Medulla oblongata (tissue), 1 donor: ENCODE data around the gene CSMD2.
"Not testable (repeated sequence)": the region's sequence is repeated elsewhere in the genome, so short reads cannot be mapped to it uniquely, and the experiment has no call there.

Experiments
- DNase-seq: peaks from one replicate; pipeline ENCODE4 v3.0.0-alpha.2; 2015; ENCODE audit errors: extremely low spot score

CSMD2 gene

GRCh38 chr1:34053660-34054059 lies 111.4 kb downstream of the CSMD2 start:
- peak; percentile 36 for DNase-seq

GRCh38 chr1:34052565-34052964 lies 112.5 kb downstream of the CSMD2 start:
- DNase-seq = peak; percentile 37

DNA sequence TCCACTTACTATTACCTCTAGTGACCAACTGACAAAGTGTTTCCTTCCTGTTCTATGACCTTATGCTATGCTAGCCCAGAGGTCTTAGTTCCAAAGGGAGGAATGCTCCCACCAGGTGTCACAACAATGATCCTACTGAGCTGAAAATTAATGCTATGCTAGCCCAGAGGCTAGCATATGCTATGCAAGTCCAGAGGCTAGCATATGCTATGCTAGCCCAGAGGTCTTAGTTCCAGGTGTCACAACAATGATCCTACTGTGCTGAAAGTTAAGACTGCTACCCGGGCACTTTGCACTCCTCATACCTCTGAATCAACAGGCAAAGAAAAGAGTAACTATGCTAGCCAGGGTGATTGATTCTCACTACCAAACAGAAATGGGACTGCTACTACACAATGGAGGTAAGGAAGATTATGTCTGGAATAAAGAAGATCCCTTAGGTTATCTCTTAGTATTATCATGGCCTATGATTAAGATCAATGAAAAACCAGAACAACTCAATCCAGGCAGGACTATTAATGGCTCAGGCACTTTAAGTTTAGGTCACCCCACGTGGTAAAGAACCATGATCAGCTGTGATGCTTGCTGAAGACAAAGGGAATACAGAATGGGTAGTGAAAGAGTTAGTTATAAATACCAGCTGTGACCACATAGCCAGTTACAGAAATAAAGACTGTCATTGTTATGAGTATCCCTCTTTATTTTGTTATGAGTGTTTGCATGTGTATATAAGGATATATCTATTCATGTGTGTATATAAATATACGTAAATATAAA lies 114.1 kb downstream of the CSMD2 start:
- DNase-seq = peak; percentile 89

- DNase-seq = no peak
These were observed 115.0 kb downstream of the CSMD2 start for GRCh38 chr1:34049994-34050393.

DNA sequence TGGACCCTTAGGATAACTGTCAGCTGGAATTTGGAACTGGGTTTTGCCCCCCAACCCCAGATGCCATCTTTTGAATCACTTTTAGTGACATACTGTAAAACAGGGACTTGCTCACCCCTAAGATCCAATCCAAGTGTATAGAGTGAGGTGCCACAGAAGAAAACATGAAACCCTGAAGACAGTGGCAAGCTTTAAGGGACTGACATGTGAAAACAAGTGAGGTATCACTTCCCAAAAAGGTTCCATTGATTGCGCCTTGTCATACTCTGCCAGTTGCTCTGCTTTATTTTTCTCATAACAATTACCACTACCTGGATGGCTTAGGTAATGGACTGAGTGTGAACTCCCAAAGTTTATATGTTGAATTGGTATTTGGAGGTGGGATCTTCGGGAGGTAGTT lies 115.6 kb downstream of the CSMD2 start:
- DNase-seq = no peak

GRCh38 chr1:34037856-34038255 lies 127.2 kb downstream of the CSMD2 start:
- no peak for DNase-seq

- no peak for DNase-seq
These were observed 127.9 kb downstream of the CSMD2 start for GRCh38 chr1:34037109-34037508.

DNA sequence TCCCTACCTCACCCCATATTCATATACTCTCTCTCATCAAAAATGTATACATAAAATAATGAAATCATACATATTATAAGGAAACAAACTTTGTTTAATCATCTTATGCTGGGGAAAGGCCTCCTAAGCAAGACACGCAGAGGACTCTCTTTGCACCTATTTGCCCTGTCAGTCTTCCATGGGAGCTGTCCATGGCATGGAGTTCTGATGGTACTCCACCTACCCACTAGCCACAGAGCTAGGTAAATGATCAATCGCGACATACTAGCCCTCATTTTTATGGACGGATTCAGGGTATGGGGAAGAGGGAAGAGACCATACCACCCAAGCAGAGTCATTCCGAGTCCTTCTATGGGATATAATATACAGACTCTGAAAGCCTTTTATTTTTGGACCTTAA lies 131.0 kb downstream of the CSMD2 start:
- no peak for DNase-seq

- DNase-seq = no peak
These were observed 135.1 kb downstream of the CSMD2 start for GRCh38 chr1:34029954-34030353.

GRCh38 chr1:34029515-34029914 lies 135.5 kb downstream of the CSMD2 start:
- DNase-seq = no peak

DNA sequence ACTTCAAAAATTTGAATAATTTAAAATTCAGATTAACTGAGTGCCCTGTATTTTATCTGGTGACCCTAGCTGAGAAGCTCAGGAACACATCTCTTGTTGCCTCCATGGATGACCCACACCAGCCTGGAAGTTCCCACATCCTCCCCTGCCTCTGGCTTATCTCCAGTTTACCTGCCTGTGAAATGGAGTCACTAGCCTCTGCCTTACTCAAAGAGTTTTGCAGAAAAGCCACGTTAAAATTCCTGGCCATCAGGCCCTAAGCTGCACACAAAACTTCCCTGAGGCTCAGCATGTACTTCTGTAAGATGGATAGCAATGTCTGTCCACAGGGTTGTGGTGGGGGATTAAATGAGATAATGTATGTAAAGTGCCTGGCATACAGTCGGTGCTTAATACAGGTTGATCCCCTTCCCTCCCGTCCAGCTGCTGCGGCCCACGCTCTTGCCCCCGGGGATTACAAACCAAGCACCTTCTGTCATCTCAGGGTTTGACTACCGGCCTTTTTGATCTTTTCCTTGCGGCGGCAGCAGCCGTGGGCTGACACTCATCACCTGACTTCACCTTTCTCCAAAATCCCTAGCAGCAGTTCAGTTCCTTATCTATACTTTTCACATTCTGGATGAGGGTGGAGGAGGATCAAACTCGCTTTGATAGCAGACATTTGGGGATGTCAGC lies 136.5 kb downstream of the CSMD2 start:
- DNase-seq = no peak

DNA sequence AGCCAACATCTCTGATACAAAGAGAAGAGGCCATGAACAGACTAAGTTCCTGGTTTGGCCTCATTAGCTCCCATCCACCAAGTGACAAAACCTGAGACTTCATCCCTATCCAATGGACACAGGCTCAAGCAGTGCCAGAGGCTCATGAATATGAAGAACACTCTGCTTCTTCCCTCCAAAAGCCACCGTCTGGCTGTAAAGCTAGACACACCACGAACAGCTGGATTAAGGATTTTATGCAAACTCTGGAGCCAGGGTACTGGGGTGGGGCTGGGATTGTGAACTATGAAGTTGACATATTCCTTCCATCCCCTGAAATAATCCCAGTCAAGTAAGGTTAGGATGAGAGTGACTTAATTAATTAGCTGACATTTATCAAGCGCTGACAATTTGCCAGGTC lies 139.4 kb downstream of the CSMD2 start:
- DNase-seq = no peak

DNA sequence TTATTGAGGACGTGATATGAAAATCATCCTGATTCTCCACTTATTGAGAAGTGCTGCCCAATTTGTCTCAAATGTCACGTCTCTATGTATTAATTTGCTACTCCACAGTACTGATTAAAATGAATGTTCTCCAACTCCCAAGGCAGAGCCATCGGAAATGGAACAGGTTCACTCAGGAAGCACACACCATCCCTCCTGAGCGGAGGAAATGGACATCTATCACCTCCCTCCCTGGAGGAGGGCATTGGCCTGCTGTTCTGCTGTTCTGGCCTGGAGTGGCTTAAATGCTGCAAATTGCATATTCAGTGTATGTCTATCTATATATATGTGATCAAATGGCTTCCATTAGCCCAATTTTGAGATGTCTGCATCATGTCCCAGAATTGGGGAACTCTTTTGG lies 140.5 kb downstream of the CSMD2 start:
- no peak for DNase-seq

GRCh38 chr1:34019741-34020552 lies 145.1 kb downstream of the CSMD2 start:
- DNase-seq = no peak

- no peak for DNase-seq
These were observed 146.7 kb downstream of the CSMD2 start for GRCh38 chr1:34018285-34018684.

GRCh38 chr1:34016281-34016680 lies 148.7 kb downstream of the CSMD2 start:
- not testable (repeated sequence) for DNase-seq

- DNase-seq = no peak
These were observed 150.9 kb downstream of the CSMD2 start for GRCh38 chr1:34013958-34014737.

DNA sequence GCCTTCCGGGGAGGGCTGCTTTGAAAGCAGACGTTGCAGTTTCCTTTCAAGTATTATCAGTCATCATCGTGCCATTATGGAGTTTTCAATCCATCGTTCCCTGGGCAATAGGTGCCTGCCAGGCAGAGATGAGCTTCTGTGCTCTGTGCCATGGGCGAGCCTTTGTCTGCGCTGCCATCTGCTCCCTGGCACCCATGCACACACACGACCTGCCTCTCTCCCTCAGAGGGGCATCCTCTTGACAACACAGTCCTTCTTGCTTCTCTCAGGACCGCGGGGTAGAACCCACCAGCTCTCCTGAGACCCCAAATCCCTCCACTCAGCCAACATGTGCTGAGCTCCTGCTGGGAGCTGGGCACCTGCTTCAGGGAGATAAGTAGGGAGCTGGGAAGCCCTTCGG lies 151.9 kb downstream of the CSMD2 start:
- DNase-seq = no peak

- DNase-seq = no peak
These were observed 155.6 kb downstream of the CSMD2 start for GRCh38 chr1:34009340-34009985.

GRCh38 chr1:34007760-34008159 lies 157.3 kb downstream of the CSMD2 start:
- no peak for DNase-seq

DNA sequence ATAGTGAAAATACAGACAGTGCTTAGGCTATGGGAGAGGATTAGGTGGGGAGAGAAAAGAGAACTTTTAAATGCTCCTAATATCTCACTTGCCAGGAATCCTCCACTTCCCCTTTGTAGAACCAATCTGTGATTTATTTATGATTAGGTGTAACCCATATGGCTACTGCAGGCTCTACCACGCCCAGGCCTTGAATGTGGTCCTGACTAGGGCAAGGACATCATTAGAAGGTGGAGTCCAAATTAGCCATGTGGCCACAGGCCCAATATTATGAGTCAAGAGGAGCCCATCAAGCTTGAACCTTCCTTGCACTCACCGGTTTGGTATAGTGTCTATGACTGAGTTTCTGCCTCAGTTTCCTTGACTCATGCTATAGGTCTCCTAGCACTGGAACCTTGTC lies 159.7 kb downstream of the CSMD2 start:
- no peak for DNase-seq
